ENCODE measurements around the gene PCSK9.

Gene PCSK9

DNA sequence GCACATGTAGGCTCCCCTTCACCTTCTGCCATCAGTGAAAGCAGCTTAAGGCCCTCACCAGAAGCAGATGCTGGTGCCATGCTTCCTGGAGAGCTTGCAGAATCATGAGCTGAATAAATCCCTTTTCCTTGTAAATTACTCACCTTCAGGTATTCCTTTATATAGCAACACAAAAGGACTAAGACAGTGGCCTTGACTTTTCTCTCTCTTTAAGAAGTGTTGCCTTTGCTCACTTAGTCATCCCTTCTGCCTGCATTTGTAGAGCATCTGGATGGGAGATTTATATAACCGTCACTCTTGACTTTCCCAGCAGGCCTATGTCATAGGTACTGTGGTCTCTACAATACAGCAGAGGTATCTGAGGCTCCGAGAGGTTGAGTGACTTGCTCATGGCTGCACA lies 3.7 kb downstream of the PCSK9 start:
- no peak for DNase-seq (ENCODE audit: low read depth in 1 of 2, low spot score in 1 of 2)

- DNase-seq (ENCODE audit: low read depth in 1 of 2, low spot score in 1 of 2), result no peak
Observed at GRCh38 chr1:55043726-55044125, 4.4 kb downstream of the PCSK9 start.

DNA sequence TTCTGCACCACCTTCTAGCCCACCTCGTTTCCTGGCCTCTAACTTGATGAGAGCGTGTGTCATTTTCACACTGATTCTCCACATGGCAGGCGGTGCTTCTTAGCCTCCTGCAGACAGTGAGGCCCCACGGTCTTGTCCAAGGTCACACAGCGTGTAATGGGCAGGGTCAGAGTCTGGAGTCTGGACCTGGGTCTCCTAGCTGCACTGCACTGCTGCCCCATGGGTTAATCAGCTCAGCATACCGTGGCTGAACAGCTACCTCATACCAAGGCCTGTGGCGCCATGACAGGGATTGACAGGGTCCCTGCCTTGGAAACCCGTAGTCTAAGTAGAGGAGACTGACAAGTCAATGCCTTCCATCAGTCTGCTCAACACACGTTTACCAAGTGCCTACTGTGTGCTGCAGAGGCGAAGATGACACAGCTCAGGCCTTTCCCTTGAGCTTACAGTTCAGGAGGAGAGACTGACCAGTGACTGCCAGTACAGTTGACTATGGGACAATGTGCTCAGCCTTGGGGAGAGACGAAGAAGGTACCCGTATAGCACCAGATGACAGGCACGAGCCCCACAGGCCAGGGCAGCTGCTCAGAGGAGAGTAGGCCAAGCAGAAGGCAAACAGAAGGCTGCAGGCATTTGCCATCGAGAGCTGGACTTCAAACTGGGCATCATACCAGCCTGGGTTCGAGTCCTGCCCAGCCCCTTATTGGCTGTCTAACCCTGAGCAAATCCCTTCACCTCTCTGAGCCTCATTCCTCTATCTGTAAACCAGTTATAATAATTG lies 5.5 kb downstream of the PCSK9 start:
- DNase-seq (ENCODE audit: low read depth in 1 of 2, low spot score in 1 of 2), result no peak

GRCh38 chr1:55045430-55045829 lies 6.1 kb downstream of the PCSK9 start:
- DNase-seq (ENCODE audit: low read depth in 1 of 2, low spot score in 1 of 2), result no peak

DNA sequence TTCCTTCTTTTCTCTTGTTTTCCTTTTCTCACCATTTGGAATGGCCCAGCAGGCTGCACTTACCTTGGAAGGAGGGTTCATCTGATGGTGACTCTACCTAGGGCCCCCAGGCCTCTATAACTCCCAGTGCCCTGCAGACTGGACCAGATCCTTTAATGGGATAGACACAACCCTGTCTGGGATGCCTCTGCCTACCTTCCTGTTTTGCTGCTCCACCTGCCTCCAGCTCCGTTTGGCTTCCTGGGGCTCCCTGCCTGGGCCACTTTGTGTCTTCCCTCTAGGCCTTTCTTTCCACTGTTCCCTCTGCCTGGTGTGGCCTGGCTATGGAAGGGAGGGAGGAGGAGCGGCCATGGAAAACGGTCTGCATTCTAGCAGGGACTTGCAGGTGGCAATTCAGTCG lies 7.5 kb downstream of the PCSK9 start:
- DNase-seq (ENCODE audit: low read depth in 1 of 2, low spot score in 1 of 2), result no peak

- DNase-seq (ENCODE audit: low read depth in 1 of 2, low spot score in 1 of 2), result no peak
Observed at GRCh38 chr1:55047611-55048010, 8.3 kb downstream of the PCSK9 start.

DNA sequence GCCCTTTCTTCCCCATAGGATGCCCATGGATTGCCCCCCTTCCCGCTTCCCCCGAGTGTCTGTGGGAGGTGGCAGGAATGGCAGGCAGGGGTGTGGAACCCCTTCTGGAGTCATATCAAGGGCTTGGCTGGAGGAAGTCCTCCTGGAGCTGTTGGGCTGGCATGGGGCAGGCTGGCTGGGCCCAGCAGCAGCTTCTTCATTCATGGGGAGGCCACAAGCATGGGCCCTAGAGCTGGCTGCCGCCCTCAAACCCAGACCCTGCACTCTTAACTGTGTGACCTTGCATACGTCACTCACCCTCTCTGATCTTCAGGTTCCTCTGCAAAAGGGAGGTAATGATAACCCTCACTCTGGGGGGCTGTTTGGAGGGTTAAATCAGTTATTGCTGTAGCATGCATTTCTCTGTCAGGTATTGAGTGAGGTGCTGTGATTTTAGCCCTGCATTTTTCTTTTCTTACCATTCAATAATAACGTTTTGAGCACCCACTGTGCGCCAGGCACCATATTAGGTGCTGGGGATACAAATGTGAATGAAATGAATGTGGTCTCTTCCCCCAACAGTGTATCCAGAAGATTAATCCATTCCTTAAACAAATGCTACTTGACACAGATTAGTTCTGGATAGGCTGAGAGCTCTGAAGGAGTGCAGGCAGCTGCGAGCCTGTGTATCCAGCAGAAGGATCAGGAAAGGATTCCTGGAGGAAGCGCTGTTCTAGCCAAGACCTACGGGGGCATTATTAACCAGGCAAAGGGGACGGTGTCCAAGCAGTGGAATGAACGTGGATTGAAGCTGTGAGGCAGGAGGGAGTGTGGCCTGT lies 9.3 kb downstream of the PCSK9 start:
- no peak for DNase-seq (ENCODE audit: low read depth in 1 of 2, low spot score in 1 of 2)

- no peak for DNase-seq (ENCODE audit: low read depth in 1 of 2, low spot score in 1 of 2)
Observed at GRCh38 chr1:55049271-55049913, 10.0 kb downstream of the PCSK9 start.

- DNase-seq (ENCODE audit: low read depth in 1 of 2, low spot score in 1 of 2), result no peak
Observed at GRCh38 chr1:55049914-55050278, 10.5 kb downstream of the PCSK9 start.

- DNase-seq (ENCODE audit: low read depth in 1 of 2, low spot score in 1 of 2), result no peak
Observed at GRCh38 chr1:55050283-55050682, 10.9 kb downstream of the PCSK9 start.

GRCh38 chr1:55051169-55051568 lies 11.8 kb downstream of the PCSK9 start:
- DNase-seq (ENCODE audit: low read depth in 1 of 2, low spot score in 1 of 2), result no peak

GRCh38 chr1:55051621-55052020 lies 12.3 kb downstream of the PCSK9 start:
- DNase-seq (ENCODE audit: low read depth in 1 of 2, low spot score in 1 of 2), result no peak

GRCh38 chr1:55052221-55053142 lies 13.1 kb downstream of the PCSK9 start:
- DNase-seq (ENCODE audit: low read depth in 1 of 2, low spot score in 1 of 2), result no peak

DNA sequence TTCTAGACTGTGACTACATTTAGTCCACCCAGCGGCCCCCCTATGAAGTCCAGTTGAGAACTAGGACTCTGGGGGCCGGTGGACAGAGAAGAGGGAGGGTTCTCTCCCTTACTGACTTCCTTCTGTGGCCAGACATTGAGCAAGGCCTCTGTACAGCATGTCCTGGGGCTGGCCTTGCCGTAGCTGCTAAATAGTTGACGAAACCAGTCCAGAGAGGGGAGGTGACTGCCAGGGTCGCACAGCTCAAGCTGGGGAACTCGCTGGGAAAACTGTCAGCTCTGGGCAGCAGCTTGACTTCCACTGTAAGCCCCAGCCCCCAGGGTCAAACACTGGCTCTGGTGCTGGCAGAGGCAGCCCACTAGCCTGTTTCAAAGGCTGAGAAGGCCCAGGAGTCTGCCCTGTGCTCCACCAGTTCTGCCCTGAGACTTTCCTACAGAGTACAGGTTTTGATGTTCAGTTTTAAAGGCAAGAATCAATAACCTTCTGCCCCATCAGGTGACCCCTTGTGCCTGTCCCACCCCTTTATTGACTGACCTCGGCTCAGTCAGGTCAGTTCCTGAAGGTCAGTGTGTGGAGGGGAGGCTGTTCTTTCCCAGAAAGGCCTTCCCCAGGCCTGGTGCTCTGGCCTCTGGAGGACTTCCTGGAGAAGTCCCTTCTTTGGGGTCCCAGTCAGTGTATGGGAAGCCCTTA lies 14.1 kb downstream of the PCSK9 start:
- no peak for DNase-seq (ENCODE audit: low read depth in 1 of 2, low spot score in 1 of 2)

DNA sequence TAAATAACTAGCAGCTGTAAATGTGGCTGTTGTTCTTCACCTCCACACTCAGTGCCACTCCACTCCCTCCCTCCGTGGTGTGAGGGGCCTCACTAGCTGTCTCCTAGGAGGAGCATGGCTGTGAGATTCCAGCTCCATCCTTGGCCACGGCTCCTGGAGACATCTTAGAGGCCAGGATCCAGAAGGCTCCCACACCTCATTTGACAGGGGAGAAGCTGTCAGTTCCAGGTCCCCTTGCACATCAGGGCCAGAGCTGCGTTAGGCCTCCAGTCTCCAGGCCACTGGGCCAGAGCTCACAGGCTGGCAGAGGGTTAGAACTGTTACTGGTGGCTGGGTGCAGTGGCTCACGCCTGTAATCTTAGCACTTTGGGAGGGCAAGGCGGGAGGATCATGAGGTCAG lies 15.0 kb downstream of the PCSK9 start:
- no peak for DNase-seq (ENCODE audit: low read depth in 1 of 2, low spot score in 1 of 2)

- no peak for DNase-seq (ENCODE audit: low read depth in 1 of 2, low spot score in 1 of 2)
Observed at GRCh38 chr1:55055084-55055882, 15.9 kb downstream of the PCSK9 start.

DNA sequence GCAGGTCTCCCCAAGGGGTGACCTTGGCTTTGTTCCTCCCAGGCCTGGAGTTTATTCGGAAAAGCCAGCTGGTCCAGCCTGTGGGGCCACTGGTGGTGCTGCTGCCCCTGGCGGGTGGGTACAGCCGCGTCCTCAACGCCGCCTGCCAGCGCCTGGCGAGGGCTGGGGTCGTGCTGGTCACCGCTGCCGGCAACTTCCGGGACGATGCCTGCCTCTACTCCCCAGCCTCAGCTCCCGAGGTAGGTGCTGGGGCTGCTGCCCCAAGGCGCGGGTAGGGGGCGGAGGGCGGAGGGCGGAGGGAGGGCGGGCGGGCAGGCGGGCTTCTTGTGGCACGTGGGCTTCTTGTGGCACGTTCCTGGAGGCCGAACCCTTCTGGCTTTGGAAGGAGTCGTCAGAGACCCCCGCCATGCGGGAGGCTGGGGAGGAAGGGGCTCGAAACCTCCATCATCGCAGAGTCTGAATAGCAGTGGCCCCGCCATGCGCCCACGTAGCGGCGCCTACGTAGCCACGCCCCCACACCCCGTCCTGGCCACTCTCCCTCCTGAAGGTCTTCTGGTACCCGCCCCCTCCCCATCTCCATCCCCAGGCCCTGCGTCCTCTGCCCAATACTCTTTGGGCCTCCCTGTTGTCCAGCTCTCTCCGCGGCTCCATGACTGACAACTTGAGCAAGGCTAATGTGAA lies 16.7 kb downstream of the PCSK9 start:
- no peak for DNase-seq (ENCODE audit: low read depth in 1 of 2, low spot score in 1 of 2)

- DNase-seq (ENCODE audit: low read depth in 1 of 2, low spot score in 1 of 2), result no peak
Observed at GRCh38 chr1:55056632-55056992, 17.3 kb downstream of the PCSK9 start.

GRCh38 chr1:55057270-55057955 lies 18.1 kb downstream of the PCSK9 start:
- DNase-seq (ENCODE audit: low read depth in 1 of 2, low spot score in 1 of 2), result no peak
